Measurements from ENCODE around the gene NELL1.

NELL1 gene

GRCh38 chr11:20874358-20874757, 205.0 kb downstream of the NELL1 start:
- peak; percentile 3 for DNase-seq (ENCODE audit: low spot score)

- no peak for DNase-seq (ENCODE audit: low spot score)
Measured at GRCh38 chr11:20875889-20876288, 206.5 kb downstream of the NELL1 start.

DNA sequence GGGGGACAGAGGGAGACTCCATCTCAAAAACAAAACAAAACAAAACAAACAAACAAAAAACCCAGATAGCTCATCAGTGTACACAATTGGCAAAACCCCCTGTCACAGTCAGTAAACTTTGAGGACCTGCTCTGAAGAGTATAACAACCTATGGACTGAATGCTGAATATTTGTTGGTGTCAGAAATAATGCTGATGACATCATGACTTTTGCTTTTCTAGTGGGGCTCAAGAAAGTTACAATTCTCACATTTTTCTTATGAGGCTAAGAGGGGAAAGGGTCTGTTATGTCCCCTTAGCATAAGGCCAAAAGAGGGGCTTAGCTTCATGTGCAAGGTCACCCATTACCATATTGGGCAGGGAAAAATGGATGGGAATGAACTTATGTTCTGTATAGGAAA, 207.4 kb downstream of the NELL1 start:
- DNase-seq (ENCODE audit: low spot score) = no peak

DNA sequence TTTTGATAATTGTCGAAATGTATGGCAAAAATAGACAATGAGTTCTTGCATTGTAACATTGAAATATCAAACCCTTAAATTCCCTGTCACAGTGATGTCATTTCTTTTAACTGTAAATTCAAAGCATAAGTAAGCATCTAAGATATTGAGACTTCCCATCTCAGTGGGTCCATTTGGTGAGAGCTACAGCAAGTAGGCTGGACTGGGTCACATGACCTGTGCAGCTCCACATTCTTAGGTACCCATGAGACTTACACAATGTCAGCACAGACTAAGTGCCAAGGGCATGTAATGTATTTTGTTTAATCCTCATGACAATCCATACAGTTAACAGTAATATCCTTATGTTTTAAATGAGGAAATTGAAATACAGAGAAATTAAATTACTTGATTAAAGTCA, 210.7 kb downstream of the NELL1 start:
- DNase-seq (ENCODE audit: low spot score) = no peak

- no peak for DNase-seq (ENCODE audit: low spot score)
Measured at GRCh38 chr11:20881328-20882079, 212.1 kb downstream of the NELL1 start.

GRCh38 chr11:20887137-20887536, 217.8 kb downstream of the NELL1 start:
- no peak for DNase-seq (ENCODE audit: low spot score)

- no peak for DNase-seq (ENCODE audit: low spot score)
Measured at GRCh38 chr11:20894296-20894695, 224.9 kb downstream of the NELL1 start.

DNA sequence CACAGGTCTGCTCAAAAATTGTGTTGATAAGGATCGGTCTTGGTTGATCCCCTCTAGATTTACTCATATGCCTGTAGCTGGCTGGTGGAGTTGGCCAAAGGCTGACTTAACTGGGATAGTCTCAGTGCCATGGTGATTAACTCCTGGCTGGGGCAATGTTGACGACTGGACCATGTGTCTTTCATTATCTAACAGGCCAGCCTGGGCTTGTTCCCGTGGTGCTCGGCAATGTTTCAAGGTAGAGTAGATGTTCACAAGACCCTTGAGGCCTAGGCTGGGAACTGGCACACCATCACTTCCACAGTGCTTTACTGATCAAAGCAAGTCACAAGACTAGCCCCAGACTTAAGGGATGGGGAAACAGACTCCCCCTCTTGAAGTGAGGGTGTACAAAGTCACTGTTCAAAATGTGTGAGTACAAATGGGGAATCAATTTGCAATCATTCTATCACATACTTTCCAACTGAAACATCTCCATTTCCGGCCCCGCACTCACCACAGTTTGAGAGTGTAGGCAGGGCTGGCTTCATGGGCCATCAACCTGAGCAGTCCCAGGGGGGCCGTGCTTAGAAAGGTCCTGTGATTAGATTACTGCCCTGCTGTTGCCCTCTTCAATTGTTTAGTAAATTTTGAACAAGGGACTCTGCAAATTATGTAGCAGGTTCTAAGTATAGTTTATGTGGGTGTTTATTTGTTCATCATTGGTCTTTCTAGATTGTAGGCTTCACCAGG, 240.8 kb downstream of the NELL1 start:
- no peak for DNase-seq (ENCODE audit: low spot score)

- no peak for DNase-seq (ENCODE audit: low spot score)
Measured at GRCh38 chr11:20910733-20911132, 241.3 kb downstream of the NELL1 start.

GRCh38 chr11:20912065-20912821, 242.9 kb downstream of the NELL1 start:
- no peak for DNase-seq (ENCODE audit: low spot score)

DNA sequence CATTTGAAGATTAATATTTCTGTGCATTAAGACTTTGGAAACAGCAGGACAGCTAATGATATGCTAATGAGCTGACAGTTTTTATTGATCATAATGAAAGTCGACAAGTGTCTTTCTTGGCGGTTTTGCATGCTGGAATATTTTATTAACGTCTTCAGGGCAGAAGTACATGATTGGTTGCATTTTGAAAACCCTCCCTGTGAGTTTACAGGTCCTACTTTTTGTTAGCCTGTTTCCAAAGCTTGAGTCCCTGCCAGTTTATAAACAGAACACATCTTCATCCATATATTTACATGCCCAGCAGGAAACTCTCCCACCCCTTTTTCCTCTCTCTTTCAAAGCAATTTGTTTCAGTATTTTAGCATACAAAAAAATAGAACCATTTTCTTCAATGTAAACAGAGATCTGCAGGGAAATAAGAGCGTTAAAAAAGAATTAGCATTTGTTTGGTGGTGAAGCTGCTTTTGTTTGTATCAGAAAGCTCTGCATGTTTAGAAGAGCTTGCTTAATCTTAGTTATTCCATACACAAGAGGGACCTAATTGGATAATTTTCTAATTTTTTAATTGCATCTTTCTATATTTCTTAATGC, 243.6 kb downstream of the NELL1 start:
- no peak for DNase-seq (ENCODE audit: low spot score)

- no peak for DNase-seq (ENCODE audit: low spot score)
Measured at GRCh38 chr11:20917306-20917705, 247.9 kb downstream of the NELL1 start.

DNA sequence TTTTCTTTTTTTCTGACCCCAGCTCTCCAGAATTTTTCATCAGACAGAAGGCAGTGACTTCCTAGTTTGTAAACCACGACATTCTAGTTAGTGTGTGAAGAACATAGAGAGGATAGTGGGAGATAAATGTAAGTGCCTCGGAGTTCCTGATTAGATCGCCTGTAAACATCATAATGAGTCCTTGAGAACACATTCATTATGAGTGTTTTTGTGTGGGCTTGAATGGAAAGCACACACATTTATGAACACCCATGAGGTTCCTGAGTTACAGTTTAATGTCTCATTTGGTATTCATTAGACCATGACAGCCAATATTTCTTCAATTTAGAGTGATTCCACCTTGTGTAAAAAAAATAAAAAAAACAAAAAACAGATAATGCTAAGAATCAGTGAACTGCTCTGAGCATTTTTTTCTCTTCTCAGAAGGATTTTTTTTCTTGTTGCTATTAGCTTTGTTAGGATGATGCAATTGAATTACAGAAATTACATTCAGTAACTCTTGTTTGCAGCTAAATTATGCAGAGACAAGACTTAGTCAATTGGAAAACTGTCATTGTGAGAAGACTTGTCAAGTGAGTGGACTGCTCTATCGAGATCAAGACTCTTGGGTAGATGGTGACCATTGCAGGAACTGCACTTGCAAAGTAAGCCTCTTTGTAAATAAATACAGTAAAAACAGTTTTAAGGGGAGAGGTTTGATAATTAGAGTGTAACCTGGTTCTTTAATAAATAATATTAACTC, 257.6 kb downstream of the NELL1 start:
- no peak for DNase-seq (ENCODE audit: low spot score)

GRCh38 chr11:20931029-20931428, 261.6 kb downstream of the NELL1 start:
- no peak for DNase-seq (ENCODE audit: low spot score)

DNA sequence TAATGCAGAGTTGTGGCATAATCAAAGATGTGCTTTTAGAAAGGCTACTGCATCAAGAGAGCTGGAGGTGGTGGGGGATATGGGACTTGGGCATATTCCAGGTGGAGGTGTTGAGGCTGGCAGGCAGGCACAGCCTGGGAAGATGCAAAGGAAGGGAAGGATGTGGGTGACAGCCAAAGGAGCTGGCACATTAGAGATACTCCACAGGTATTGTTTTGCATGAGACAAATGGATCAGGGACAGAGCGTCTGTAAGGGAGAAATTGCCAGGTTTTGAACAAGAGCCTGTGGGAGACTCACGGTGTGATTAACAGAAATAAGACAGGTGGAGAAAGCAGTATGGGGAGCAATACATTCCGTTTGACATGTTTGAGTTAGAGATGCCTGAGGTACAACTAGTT, 263.7 kb downstream of the NELL1 start:
- DNase-seq (ENCODE audit: low spot score) = no peak

GRCh38 chr11:20933958-20934357, 264.6 kb downstream of the NELL1 start:
- no peak for DNase-seq (ENCODE audit: low spot score)

- no peak for DNase-seq (ENCODE audit: low spot score)
Measured at GRCh38 chr11:20934516-20934915, 265.1 kb downstream of the NELL1 start.

DNA sequence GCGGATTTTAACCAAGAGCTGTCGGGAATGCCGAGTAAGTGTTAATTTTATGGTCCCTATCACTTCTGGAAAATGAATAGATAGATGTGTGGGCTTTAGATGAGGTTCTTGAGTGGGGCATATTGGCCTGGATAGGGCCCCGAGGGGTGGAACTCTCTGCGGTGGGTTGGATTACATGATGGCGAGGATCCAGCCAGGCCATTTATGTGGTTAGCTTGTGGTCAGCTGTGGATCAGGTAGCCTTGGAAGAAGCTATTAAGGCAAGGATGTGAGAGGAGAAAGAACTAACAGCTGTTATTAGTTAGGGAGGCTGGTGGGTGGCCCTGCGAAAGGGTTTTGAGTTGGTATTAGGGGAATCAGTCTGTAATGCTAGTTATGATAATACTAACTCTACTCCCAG, 268.4 kb downstream of the NELL1 start:
- DNase-seq (ENCODE audit: low spot score) = no peak

GRCh38 chr11:20949585-20949984, 280.2 kb downstream of the NELL1 start:
- DNase-seq (ENCODE audit: low spot score) = no peak

DNA sequence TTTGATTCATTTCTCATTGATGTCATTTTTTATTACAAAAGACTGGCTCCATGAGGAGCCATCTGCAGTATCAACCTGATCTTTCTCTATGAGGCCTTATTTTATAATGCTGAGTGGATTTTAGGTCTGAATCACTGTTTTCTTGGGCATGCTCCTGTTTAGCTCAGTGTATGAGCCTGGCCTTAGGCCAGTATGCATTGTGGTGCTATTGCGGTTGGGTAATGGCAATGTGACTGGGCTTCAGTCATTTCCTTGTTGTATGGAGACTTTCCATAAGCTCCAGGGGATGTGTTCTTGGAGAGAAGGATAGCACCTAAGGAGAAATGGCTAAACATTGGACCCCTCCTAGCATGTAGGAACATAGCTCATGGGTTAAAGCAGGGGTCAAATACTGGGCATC, 293.2 kb downstream of the NELL1 start:
- no peak for DNase-seq (ENCODE audit: low spot score)

GRCh38 chr11:20963596-20963995, 294.2 kb downstream of the NELL1 start:
- no peak for DNase-seq (ENCODE audit: low spot score)

GRCh38 chr11:20964985-20965384, 295.6 kb downstream of the NELL1 start:
- no peak for DNase-seq (ENCODE audit: low spot score)
